ENCODE measurements around the gene AARSD1.
A peak's percentile ranks its signal among the peaks of the same experiment; 100 is the strongest.
"Not testable (repeated sequence)": the region's sequence is repeated elsewhere in the genome, so short reads cannot be mapped to it uniquely, and the experiment has no call there.

Gene AARSD1

GRCh38 chr17:42980766-42981397, 16.6 kb upstream of the AARSD1 start:
- DNase-seq: peak; percentile 56

GRCh38 chr17:42980274-42980765, 16.1 kb upstream of the AARSD1 start, which contains the start of gene RUNDC1:
Gene RUNDC1, plus strand, starts transcription at chr17:42980565. Its CDS starts 12 bp downstream, at chr17:42980577.
- peak; percentile 90 for DNase-seq

GRCh38 chr17:42979511-42980273, 15.4 kb upstream of the AARSD1 start, which contains the start of gene PTGES3L:
Gene PTGES3L, minus strand, starts transcription at chr17:42980080. Its CDS starts 27 bp downstream, at chr17:42980053.
- DNase-seq: peak; percentile 78

DNA sequence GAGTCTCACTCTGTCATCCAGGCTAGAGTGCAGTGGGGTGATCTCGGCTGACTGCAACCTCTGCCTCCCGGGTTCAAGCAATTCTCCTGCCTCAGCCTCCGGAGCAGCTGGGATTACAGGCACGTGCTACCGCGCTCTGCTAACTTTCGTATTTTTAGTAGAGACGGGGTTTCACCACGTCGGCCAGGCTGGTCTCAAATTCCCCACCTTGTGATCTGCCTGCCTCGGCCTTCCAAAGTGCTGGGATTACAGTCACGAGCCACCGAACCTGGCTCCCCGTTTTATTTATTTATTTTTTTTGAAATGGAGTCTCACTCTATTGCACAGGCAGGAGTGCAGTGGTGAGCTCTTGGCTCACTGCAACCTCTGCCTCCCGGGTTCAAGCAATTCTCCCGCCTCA, 11.4 kb upstream of the AARSD1 start:
- DNase-seq: not testable (repeated sequence)

GRCh38 chr17:42975265-42975664, 11.0 kb upstream of the AARSD1 start:
- DNase-seq: no peak

DNA sequence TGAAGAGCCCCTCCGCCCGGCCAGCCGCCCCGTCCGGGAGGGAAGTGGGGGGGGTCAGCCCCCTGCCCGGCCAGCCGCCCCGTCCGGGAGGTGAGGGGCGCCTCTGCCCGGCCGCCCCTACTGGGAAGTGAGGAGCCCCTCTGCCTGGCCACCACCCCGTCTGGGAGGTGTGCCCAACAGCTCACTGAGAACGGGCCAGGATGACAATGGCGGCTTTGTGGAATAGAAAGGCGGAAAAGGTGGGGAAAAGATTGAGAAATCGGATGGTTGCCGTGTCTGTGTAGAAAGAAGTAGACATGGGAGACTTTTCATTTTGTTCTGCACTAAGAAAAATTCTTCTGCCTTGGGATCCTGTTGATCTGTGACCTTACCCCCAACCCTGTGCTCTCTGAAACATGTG, 9.1 kb upstream of the AARSD1 start:
- not testable (repeated sequence) for DNase-seq

GRCh38 chr17:42971589-42971988, 7.3 kb upstream of the AARSD1 start:
- DNase-seq: no peak

DNA sequence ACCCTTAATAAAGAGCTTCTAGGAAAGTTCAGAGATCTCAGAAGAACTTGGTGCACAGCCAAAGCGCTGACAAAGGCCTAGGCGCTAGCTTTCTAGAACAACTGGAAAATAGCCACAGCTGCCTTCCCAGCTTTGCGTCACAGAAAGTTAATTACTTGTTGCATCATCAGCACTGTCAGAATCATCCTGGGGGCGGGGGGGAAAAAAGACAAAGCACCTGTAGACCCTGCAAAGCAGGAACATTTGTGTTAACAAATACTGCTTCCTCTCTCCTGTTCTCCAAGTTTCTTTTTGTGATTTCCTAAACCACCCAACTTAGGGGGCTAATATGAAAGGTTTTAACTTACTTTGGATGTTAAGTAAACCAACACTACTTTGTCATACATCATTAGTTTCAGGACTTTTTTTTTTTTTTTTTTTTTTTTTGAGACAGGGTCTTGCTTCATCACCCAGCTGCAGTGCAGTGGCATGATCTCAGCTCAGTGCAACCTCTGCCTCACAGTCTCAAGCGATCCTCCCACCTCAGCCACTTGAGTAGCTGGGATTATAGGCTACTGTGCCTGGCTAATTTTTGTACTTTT, 4.8 kb upstream of the AARSD1 start:
- DNase-seq: no peak

GRCh38 chr17:42967925-42968324, 3.7 kb upstream of the AARSD1 start:
- no peak for DNase-seq

DNA sequence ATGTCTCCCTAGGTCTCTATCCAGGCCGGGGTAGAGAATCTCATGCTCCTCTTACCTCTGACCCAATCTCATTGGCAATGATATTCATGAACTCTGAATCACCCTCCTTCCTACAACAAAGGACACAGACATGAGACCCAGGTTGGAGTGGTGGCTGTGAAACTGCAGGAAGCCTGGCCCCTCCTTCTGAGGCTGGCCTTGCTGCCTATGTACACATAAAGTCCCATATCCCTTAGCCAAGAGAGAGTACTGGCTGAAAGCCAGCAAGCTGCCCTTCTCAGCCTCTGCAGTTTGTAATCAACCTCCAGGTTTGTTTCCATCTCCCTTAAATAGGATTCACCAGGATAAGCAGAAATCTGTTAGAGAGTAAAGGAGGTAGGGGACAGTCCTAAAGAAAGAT, 10.6 kb downstream of the AARSD1 start:
- DNase-seq: no peak

- no peak for DNase-seq
Measured at GRCh38 chr17:42950044-42950783, 14.0 kb downstream of the AARSD1 start.

DNA sequence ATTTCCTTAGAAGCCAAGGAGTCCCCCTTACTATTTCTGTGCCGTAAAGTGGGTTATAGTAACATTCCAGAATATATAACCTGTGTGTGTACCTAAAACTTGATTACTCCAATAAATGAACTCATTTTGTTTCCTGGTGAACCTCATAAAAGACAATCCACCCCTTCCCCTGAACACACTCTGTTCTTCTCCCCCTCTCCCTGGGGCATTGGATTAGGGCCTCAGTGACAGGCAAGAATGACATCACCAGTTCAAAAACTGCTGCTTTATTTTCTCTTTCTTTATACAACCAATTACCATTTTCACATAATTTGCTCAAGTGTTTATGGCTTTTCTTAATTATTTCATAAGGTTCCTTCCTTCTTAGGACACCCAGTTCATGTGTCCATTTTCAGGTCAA, 17.4 kb downstream of the AARSD1 start:
- DNase-seq: no peak

GRCh38 chr17:42944211-42944610, 20.0 kb downstream of the AARSD1 start:
- no peak for DNase-seq

DNA sequence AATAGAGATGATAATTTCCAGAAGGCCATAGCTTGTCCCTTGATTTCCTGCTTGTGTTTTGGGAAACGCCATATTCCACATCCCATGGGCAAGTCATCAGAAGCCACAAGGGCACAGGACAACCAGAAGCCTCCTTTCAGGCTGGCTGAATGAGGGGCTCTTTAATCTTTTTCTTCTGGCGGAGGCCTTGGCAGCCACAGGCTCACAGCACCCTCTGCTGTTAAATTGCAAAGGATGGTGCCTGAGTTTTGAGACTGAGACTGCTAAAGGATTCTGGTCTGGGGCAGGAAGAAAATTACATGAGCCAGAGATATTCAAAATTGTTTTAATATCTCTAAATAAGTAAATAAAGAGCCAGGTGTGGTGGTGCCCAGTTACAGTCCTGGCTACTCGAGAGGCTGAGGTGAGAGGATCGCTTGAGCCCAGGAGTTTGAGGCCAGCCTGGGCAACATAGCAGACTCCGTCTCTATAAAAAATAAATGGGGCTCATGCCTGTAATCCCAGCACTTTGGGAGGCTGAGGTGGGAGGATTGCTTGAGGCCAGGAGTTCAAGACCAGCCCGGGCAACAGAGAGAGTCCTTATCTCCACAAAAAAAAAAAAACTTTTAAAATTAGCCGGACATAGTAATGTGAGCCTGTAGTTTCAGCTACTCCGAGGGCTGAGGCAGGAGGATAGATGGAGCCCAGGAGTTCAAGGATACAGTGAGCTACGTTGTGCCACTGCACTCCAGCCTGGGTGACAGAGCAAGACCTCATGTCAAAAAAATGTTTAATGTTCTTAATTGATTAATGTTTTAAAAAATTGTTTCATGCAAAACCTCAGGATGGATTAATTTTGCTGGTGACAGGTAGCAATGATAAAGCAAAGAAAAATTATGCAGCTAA, 26.3 kb downstream of the AARSD1 start:
- peak; percentile 60 for DNase-seq

GRCh38 chr17:42929497-42929844, 34.8 kb downstream of the AARSD1 start:
- no peak for DNase-seq

DNA sequence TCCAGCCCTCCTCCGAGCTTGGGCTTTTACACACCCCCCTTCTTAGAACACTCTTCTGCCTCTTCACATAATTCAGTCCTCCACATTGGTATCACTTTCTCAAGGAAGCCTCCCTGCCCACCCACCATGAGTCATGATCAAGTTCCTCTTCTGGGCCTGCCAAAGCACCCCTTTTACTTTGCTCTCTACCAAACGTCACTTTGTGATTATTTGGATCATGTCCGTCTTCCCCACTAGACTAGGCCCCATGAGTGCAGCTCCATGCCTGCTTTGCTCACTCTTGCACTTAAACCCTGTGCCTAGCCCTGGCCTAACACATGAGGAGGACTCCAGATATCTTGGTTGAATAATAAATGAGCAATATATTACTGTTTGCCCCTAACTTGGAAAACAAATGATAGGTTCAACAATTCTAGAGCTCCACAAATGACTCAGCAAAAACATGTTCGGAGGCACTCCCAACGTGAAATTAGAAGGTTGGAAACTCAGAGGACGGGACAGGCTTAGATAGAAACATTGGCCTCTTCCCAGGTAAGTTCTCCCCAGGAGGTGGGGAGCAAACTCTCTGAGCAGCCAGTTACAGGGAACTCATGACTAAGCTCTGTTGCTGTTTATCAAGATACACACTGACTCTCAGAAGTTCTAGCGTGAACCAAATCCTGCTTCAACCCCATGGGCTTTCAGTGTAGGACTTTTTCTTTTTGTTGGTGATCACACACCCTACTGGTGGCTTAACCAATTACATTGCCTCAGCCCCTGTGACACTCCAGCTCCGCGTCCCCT, 35.3 kb downstream of the AARSD1 start:
- peak; percentile 95 for DNase-seq

GRCh38 chr17:42924891-42925290, 39.4 kb downstream of the AARSD1 start:
- DNase-seq: no peak

GRCh38 chr17:42923472-42923871, 40.8 kb downstream of the AARSD1 start:
- not testable (repeated sequence) for DNase-seq

GRCh38 chr17:42922294-42922693, 42.0 kb downstream of the AARSD1 start:
- no peak for DNase-seq

- no peak for DNase-seq
Measured at GRCh38 chr17:42920922-42921321, 43.3 kb downstream of the AARSD1 start.

All from hematopoietic multipotent progenitor cell treated with erythropoietin and hydrocortisone succinate and interleukin-3 and kit ligand, for 8 days (in vitro differentiated cells).